ENCODE data around the gene BCOR.

- TF ChIP-seq POLR2A (IDR thresholded peaks at IDR 0.05; ENCODE audit: low read depth, low read length) (no peak), POLR2AphosphoS5 (IDR thresholded peaks at IDR 0.05; ENCODE audit: low read depth, low read length) (no peak), TAF1 (IDR thresholded peaks at IDR 0.05; ENCODE audit: borderline replicate concordance, low read depth, low read length) (no peak)
Observed at GRCh38 chrX:40012039-40012867, 85.5 kb downstream of the BCOR start.
